Activated naive CD8-positive, alpha-beta T cell treated with anti-CD3 and anti-CD28 coated beads, Interleukin-2, amount 10 ng/mL, durations not matched to agents 7 days and 5 days (primary cell): ENCODE measurements around the gene TSEN34. TPM values are rescaled to one million over a fixed set of nuclear protein-coding genes. Genes with fewer than 3 reads are reported as not detected.
"Not testable (repeated sequence)": the region's sequence is repeated elsewhere in the genome, so short reads cannot be mapped to it uniquely, and the experiment has no call there.

Experiments
- ATAC-seq: fragments of 150-1000 bp; cut with Tn5 transposase; one replicate; pipeline ENCODE4 v1.10.0; 2021; ENCODE audit warnings: low read depth, moderate library complexity
- POLR2A ChIA-PET: fragments of 350-600 bp; sonication (Branson Sonifier 250); formaldehyde crosslinking; loops from one replicate; lab custom pipeline; 2021; ENCODE audit warnings: antibody characterized with exemption; lab: Charles Lee
- DNase-seq: peaks from one replicate; pipeline ENCODE4 v3.0.0; 2021
- H3K27ac Mint-ChIP-seq: one replicate; pipeline ENCODE4 v1.8.0; 2022; ENCODE audit warnings: mild to moderate bottlenecking, mixed read lengths
- H3K27me3 Mint-ChIP-seq: one replicate; pipeline ENCODE4 v1.8.0; 2022; ENCODE audit warnings: mild to moderate bottlenecking, moderate library complexity, mixed read lengths
- H3K36me3 Mint-ChIP-seq: one replicate; pipeline ENCODE4 v1.8.0; 2021; ENCODE audit warnings: mild to moderate bottlenecking, mixed read lengths
- H3K4me1 Mint-ChIP-seq: one replicate; pipeline ENCODE4 v1.8.0; 2021; ENCODE audit warnings: mixed read lengths
- H3K4me3 Mint-ChIP-seq: one replicate; pipeline ENCODE4 v1.8.0; 2022; ENCODE audit warnings: mild to moderate bottlenecking, moderate library complexity, mixed read lengths
- H3K9me3 Mint-ChIP-seq: one replicate; pipeline ENCODE4 v1.8.0; 2021; ENCODE audit warnings: mixed read lengths
- total RNA-seq, 2 experiments: library from RNA; stranded (reverse); gene quantifications; one replicate each; pipeline ENCODE4 v1.2.3, GENCODE V29; 2021

TSEN34 gene
- total RNA-seq, 2 experiments from 2014 or later, result 16.3 to 17.4 TPM

DNA sequence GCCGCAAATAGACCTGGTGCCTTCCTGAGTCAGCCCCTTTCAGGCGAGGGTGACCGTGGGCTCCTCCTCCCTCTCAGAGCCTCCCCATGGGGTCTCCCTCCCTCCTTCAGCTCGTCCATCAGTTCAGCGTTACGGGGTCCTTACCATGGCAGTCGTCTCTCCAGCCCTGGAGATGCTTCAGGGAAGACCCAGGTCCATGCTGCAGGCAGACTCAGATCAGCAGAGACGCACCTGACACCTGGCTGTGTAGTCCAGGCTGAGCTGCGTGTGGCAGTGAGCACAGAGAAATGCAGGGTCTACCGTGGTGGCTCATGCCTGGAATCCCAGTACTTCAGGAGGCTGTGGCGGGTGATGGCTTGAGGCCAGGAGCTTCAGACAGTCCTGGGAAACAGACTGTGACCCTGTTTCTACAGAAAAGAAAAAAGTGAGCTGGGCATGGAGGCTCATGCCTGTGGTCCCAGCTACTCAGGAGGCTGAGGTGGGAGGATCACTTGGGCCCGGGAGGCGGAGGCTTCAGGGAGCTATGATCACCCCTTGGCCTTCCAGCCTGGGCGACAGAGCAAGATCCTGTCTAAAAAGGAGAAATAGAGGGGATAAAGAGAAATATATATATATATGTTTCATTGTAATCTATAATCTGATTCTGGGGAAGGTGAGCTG lies 32.3 kb downstream of the TSEN34 start:
- H3K36me3 Mint-ChIP-seq, H3K9me3 Mint-ChIP-seq, ATAC-seq, H3K4me3 Mint-ChIP-seq, H3K4me1 Mint-ChIP-seq, POLR2A ChIA-PET, DNase-seq, H3K27ac Mint-ChIP-seq: not testable (repeated sequence)
- peaks cover 22% of the 10 kb centered on the region for H3K27me3 Mint-ChIP-seq

DNA sequence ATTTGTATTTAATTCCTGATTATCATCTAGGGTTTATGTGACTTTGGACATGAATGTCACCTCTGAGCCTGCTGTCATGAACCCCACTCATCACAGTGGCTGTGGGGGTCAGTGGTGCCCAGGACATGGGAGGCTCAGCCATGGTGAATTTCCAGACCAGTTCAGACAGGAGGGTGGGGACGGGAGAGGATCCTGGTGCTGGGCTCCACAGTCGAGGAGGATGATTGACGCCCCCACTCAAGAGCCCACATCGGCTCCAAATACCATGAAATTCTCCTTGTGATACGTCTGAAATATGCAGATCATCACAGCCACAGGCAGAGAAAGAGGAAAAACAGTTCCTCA lies 32.8 kb downstream of the TSEN34 start:
- peaks cover 22% of the 10 kb centered on the region for H3K27me3 Mint-ChIP-seq
- DNase-seq, POLR2A ChIA-PET, H3K27ac Mint-ChIP-seq, H3K36me3 Mint-ChIP-seq, ATAC-seq, H3K4me1 Mint-ChIP-seq, H3K9me3 Mint-ChIP-seq, H3K4me3 Mint-ChIP-seq: not testable (repeated sequence)

DNA sequence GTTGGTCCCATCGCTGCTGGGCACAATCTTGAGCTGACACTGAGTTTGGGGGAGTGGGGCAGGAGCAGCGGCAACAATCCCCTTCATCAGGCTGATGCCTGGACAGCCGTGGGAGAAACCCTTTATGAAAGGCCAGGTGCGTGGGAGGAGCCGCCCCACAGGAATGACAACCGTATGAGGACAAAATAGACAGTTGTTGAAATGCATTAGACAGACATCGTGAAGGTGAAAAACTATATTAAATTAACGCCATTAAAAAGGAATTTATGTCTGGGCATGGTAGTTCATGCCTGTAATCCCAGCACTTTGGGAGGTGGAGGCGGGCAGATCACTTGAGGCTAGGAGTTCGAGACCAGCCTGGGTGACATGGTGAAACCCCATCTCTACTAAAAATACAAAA lies 33.5 kb downstream of the TSEN34 start:
- H3K9me3 Mint-ChIP-seq, H3K4me3 Mint-ChIP-seq, H3K36me3 Mint-ChIP-seq, ATAC-seq, H3K4me1 Mint-ChIP-seq, DNase-seq, H3K27ac Mint-ChIP-seq: not testable (repeated sequence)
- POLR2A ChIA-PET, result interaction anchor here (1.0 kb wide), 1 partner anchor 34 kb away, joined by 3 read pairs; no protein-coding TSS in a partner anchor
- H3K27me3 Mint-ChIP-seq, result peaks cover 24% of the 10 kb centered on the region

DNA sequence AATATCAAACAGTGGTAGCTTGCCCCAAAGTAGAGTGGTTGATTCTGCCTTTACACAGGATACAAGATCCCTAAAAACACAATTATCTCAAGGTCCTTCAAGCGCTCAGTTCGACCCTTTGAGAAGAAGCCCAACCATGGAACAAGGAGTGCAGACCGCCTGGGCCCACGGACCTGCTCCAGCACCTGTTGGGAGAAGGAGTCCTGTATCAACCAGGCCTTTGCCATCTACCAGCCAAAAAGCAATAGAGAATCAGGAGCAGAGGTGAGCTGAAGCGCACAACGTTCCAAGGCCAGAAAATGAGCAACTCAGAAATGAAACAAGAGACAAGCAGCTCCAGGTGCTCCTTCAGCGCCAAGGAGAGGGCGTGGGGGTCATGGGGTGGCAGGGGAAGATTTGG lies 38.0 kb downstream of the TSEN34 start:
- H3K27ac Mint-ChIP-seq, result no peak overlapping the region
- peaks cover 34% of the 10 kb centered on the region for H3K27me3 Mint-ChIP-seq
- POLR2A ChIA-PET, result interaction anchor here (0.7 kb wide), 1 partner anchor 242 kb away, joined by 4 read pairs; no protein-coding TSS in a partner anchor
- ATAC-seq (no peak), DNase-seq (no peak)
- peaks cover 2% of the 10 kb centered on the region for H3K9me3 Mint-ChIP-seq
- no peak overlapping the region for H3K4me3 Mint-ChIP-seq
- peaks cover 3% of the 10 kb centered on the region for H3K4me1 Mint-ChIP-seq
- no peaks in the 10 kb centered on the region for H3K36me3 Mint-ChIP-seq

DNA sequence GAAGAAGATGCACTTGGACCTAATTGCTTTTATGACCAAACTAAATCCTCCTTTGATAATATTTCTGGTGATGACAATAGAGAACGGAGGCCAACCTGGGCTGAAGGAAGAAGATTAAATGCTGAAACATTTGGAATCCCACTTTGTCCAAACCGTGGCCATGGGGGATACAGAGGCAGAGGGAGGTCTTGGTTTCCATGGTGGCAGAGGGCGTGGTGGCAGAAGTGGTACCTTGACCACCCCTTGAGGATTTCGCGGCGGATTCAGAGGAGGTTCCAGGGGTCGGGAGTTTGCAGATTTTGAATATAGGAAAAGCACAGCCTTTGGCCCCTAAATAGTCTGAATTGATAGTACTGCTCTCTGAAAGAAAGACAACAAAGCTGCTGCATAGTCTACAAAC lies 38.9 kb downstream of the TSEN34 start:
- POLR2A ChIA-PET, result interaction anchor here (0.7 kb wide), 1 partner anchor 80 kb away, joined by 5 read pairs; no protein-coding TSS in a partner anchor
- H3K9me3 Mint-ChIP-seq, result peaks cover 2% of the 10 kb centered on the region
- H3K4me3 Mint-ChIP-seq, result no peak overlapping the region
- H3K4me1 Mint-ChIP-seq, result peaks cover 3% of the 10 kb centered on the region
- H3K27ac Mint-ChIP-seq, result no peak overlapping the region
- H3K36me3 Mint-ChIP-seq, result no peaks in the 10 kb centered on the region
- no peak for DNase-seq
- no peak for ATAC-seq
- H3K27me3 Mint-ChIP-seq, result peaks cover 40% of the 10 kb centered on the region

DNA sequence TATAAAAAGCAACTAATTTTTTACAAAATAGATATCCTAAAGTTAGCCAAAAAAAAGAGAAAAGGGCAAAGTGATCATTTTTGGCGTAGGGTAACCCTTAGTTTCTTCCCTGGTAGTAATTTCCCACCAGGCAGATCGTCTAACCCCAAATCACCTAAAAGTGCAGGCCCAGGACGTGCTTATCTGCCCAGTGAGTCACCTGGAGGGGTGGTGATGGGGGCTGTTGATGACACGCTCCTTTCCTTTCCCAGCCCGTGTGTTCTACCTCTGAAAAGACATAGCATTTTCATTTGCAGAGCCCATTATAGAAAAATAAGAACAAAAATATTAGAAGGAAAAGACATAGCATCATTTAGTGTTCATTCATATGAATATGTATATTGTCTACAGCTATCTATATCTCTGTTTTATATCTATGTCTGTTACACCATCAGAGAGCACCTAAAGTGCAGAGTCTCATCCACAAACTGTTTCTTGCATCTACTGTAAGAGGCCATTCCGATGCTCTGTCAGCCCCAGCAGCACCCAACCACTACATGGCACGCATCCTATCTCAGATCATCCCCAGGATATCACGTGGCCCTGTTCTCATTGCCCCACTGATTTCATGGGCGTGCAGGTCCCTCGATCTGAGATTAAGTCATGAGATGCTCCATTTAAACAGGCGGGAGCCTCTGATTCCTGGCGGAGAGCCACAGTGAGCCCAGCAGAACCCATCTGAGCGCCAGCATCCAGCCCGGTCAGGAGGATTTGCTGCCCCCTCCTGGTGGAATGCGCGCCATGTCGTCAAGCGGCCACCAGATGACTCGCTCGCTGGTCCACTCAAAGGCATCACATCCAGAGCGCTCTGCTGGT lies 40.2 kb downstream of the TSEN34 start:
- DNase-seq (peak; percentile 87), ATAC-seq (peak; percentile 95)
- Mint-ChIP-seq H3K27ac (no peak overlapping the region), H3K36me3 (no peaks in the 10 kb centered on the region), H3K4me3 (no peak overlapping the region), H3K27me3 (peaks cover 36% of the 10 kb centered on the region), H3K4me1 (peaks cover 3% of the 10 kb centered on the region), H3K9me3 (peaks cover 2% of the 10 kb centered on the region)
- POLR2A ChIA-PET, result no interaction called here

DNA sequence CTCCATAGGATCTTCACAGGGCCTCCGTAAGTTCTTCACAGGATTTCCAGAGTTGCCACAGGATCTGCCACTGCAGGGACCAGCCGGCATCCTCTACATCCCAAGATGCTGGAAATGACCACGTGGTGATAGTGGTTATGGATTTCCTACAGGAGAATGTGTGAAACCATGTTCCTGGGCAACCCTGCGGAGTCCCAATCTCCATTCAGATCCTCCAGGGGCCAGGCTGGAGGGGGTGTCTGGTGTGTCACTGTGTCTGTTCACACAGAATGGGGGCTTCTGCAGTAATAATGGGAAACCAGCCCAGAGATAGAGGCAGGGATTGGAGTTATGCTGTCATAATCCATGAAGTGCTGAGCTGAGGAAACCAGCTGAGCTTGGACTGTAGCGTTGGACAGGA lies 42.8 kb downstream of the TSEN34 start:
- no peak overlapping the region for H3K4me3 Mint-ChIP-seq
- H3K9me3 Mint-ChIP-seq, result no peaks in the 10 kb centered on the region
- peaks cover 3% of the 10 kb centered on the region for H3K4me1 Mint-ChIP-seq
- no peaks in the 10 kb centered on the region for H3K36me3 Mint-ChIP-seq
- peaks cover 38% of the 10 kb centered on the region for H3K27me3 Mint-ChIP-seq
- DNase-seq (no peak), ATAC-seq (no peak)
- H3K27ac Mint-ChIP-seq, result no peak overlapping the region
- POLR2A ChIA-PET, result no interaction called here

DNA sequence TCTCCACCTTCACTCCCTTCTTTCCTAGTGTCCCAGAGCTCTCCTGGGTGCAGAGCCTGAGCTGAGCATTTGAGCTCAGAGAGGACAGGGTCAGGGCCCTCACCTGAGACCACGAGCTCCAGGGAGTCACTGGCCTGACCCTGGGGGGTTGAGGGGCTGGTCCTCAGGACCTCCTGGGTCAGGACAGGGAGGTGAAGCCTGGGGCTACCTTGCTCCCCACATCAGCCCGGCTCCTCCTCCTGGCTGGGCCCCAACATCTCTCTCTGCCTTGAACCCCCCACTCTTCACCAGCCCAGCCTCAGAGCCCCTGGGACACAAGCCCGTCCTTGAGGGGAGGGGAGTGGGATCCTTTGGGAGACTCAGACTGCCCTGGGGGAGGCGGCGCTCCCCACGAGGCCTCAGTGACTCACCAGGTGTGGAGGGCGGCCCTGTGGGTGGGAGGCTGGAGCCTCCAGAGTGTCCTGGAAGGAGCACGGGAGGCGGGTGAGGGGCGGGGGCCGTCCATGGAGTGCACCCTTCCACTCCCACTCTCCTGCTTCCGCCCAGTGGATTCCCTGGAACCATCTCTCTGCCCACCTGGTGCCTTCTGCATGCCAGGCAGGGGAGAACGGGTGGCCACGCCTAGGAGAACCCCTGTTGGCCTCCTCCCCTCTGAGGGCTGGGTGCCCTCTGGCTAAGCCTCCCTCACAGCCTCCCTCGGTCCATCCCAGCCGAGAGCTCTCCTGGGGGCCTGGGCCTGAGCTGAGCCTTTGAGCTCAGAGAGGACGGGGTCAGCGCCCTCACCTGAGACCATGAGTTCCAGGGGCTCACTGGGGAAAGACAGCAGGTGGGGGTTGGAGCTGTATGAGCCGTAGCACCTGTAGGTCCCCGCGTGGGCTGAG lies 48.6 kb downstream of the TSEN34 start:
- ATAC-seq, result peak; percentile 26
- H3K36me3 Mint-ChIP-seq, H3K27ac Mint-ChIP-seq, H3K9me3 Mint-ChIP-seq, H3K4me3 Mint-ChIP-seq, POLR2A ChIA-PET, DNase-seq, H3K4me1 Mint-ChIP-seq: not testable (repeated sequence)
- H3K27me3 Mint-ChIP-seq, result peaks cover 24% of the 10 kb centered on the region

DNA sequence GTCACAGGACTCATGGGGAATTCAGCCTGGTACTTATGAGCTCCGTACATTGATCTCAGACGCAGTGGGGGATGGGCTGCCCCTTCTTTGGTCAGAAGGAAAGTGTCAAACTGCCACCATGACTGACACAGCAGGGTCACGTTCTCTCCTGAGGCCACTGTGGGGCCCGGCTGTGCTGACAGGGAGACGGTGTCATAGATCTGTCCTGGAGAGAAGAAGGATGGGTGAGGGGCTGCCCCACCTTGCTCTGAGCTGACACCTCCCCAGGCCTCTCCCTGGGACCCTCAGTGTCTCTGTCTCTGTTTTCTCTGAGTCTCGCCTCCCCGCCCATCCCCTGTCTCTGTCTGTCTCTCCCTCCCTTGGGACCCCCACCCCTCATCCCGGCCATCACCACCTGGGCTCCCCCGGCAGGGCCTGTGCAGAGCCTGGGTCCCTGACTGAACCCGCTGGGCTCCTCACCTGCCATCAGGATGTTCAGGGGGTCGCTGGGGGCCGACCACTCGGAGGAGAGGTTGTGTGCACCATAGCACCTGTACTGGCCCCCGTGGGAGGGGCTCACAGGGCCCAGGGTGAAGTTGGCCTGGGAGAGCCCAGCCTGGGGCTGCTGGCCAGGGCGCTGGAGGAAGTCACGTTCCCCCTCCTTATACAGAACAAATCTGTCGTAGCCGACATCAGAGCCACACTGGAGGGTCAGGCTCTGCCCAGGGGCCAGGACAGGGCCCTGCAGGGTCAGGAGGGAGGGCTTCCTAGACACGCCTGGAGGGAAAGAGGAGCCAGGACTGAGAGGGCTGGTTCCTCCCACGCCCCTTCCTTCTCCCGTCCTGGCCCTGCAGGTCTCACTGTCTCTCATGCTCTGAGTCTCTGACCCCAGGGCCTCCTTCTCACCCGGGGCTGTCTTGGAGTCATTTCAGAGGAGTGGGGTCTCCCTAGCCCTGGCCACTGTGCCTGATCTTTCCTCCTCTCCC lies 49.5 kb downstream of the TSEN34 start:
- not testable (repeated sequence) for H3K9me3 Mint-ChIP-seq, H3K27ac Mint-ChIP-seq

DNA sequence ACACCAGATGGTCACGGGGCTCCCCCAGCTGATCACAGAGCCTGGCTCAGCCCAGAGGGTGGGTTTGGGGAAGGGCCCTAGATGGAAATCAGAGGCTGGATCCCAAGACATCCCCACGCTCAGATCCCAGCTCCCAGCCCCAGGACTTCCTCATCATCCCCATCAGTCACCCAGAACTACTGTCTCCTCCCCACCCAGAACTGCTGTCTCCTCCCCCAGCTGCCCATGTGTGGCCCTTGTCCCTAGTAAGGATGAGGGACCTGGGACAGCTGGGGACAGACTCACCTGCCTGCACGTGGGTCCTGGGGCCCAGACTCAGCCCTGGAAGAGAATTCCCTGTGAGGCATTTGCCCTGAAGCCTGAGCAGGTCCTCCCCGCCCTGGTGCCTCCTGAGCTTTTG lies 51.1 kb downstream of the TSEN34 start:
- H3K36me3 Mint-ChIP-seq, H3K9me3 Mint-ChIP-seq, H3K4me3 Mint-ChIP-seq, DNase-seq, H3K27ac Mint-ChIP-seq, H3K4me1 Mint-ChIP-seq, ATAC-seq, POLR2A ChIA-PET: not testable (repeated sequence)
- peaks cover 16% of the 10 kb centered on the region for H3K27me3 Mint-ChIP-seq

More for the DNA sequence above, 49.5 kb downstream of the TSEN34 start:
- H3K4me1 Mint-ChIP-seq, ATAC-seq, H3K36me3 Mint-ChIP-seq, POLR2A ChIA-PET, H3K4me3 Mint-ChIP-seq, DNase-seq: not testable (repeated sequence)
- peaks cover 19% of the 10 kb centered on the region for H3K27me3 Mint-ChIP-seq

DNA sequence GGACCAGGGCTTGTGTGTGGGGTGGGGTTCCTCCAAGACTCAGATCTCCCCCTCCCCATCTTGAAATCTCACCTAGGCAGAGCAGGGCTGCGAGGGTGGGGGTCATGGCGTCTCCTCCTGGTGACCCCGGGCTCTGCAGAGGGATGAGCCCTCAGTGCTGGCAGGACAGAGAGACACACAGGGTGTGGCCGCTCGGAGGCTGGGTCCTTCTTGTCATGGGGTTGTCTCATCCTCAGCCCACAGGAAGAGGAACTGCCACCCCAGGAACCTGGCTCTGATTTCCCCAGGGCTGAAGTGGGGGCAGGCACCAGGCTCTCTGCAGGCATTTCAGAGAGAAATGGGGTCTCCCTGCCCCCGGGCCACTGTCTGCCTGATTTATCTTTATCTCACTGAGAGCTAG lies 51.5 kb downstream of the TSEN34 start, which contains the start of gene LILRA6:
LILRA6 (minus strand) TSS at position 145 of the 400 bp plus-strand sequence.
- POLR2A ChIA-PET, H3K4me1 Mint-ChIP-seq, DNase-seq, H3K27ac Mint-ChIP-seq, ATAC-seq, H3K9me3 Mint-ChIP-seq, H3K36me3 Mint-ChIP-seq, H3K4me3 Mint-ChIP-seq: not testable (repeated sequence)
- H3K27me3 Mint-ChIP-seq, result peaks cover 15% of the 10 kb centered on the region

DNA sequence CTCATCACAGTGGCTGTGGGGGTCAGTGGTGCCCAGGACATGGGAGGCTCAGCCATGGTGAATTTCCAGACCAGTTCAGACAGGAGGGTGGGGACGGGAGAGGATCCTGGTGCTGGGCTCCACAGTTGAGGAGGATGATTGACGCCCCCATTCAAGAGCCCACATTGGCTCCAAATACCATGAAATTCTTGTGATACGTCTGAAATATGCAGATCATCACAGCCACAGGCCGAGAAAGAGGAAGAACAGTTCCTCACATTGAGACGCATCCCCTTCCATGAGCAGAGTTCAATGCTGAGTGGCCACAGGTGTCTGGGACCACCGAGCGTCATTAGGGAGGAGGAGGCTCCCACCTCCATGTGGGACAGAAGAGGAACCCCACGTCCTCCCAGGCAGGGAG lies 52.7 kb downstream of the TSEN34 start:
- DNase-seq, H3K36me3 Mint-ChIP-seq, H3K4me3 Mint-ChIP-seq, H3K27ac Mint-ChIP-seq, POLR2A ChIA-PET, H3K4me1 Mint-ChIP-seq, ATAC-seq, H3K9me3 Mint-ChIP-seq: not testable (repeated sequence)
- peaks cover 16% of the 10 kb centered on the region for H3K27me3 Mint-ChIP-seq
